ENCODE results near the gene GPR33. TPM values are rescaled to one million over a fixed set of nuclear protein-coding genes. Genes with fewer than 3 reads are reported as not detected.

The GPR33 gene
- total and polyA plus RNA-seq, 4 donors: not detected

- H3K27me3 ChIP-seq (ENCODE audit: control insufficient read depth in 3 of 3, insufficient read depth in 3 of 3, low read length in 2 of 3): no peaks in the 10 kb centered on the region
- H3K9me3 ChIP-seq (ENCODE audit: control insufficient read depth in 4 of 4, insufficient read depth in 3 of 4, low read length in 3 of 4): no peaks in the 10 kb centered on the region
- H3K36me3 ChIP-seq (ENCODE audit: control insufficient read depth in 4 of 4, insufficient read depth in 4 of 4, low read length in 4 of 4): no peaks in the 10 kb centered on the region
- no peak overlapping the region for H3K4me3 ChIP-seq
- TF ChIP-seq, protein P1, sequence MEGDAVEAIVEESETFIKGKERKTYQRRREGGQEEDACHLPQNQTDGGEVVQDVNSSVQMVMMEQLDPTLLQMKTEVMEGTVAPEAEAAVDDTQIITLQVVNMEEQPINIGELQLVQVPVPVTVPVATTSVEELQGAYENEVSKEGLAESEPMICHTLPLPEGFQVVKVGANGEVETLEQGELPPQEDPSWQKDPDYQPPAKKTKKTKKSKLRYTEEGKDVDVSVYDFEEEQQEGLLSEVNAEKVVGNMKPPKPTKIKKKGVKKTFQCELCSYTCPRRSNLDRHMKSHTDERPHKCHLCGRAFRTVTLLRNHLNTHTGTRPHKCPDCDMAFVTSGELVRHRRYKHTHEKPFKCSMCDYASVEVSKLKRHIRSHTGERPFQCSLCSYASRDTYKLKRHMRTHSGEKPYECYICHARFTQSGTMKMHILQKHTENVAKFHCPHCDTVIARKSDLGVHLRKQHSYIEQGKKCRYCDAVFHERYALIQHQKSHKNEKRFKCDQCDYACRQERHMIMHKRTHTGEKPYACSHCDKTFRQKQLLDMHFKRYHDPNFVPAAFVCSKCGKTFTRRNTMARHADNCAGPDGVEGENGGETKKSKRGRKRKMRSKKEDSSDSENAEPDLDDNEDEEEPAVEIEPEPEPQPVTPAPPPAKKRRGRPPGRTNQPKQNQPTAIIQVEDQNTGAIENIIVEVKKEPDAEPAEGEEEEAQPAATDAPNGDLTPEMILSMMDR (IDR thresholded peaks at IDR 0.05; ENCODE audit: control extremely low read depth, extremely low read depth): no peak
- DNase-seq: no peak
- H3K27ac ChIP-seq (ENCODE audit: low read depth in 1 of 2, low read length in 1 of 2): no peak overlapping the region
- 84 to 87% methylated on average over 4 of the region's 4 CpGs for WGBS, 2 donors
- no peak for ATAC-seq (ENCODE audit: insufficient read depth, low FRiP score)
- H3K9ac ChIP-seq (ENCODE audit: insufficient read depth in 1 of 2, low read length in 2 of 2): no peak overlapping the region
- no peaks in the 10 kb centered on the region for H3K4me1 ChIP-seq (ENCODE audit: control insufficient read depth in 5 of 5, insufficient read depth in 5 of 5, low read length in 5 of 5)
Observed at GRCh38 chr14:31480156-31480555, 7.7 kb downstream of the GPR33 start.

GRCh38 chr14:31479027-31479426 is 8.8 kb downstream of the GPR33 start:
- WGBS, 2 donors: 81 to 93% methylated on average over 3 of the region's 3 CpGs

DNA sequence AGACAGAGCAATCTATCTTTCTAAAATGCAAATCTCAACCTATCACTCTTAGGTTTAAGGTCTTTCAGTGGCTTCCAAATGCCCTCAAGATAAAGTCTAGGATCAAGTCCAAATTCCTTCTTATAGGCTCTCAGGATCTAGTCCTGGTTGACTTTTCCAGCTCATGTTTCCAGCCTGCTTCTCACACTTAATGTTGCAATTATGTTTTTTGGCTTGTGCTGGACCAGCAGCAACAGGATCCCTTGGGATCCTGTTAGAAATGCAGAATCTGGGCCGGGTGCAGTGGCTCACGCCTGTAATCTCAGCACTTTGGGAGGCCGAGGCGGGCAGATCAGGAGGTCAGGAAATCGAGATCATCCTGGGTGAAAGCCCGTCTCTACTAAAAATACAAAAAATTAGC is 10.6 kb downstream of the GPR33 start:
- no peaks in the 10 kb centered on the region for H3K4me1 ChIP-seq (ENCODE audit: control insufficient read depth in 5 of 5, insufficient read depth in 5 of 5, low read length in 5 of 5)

More at GRCh38 chr14:31479027-31479426, 8.8 kb downstream of the GPR33 start:
- TF ChIP-seq, protein P1 (IDR thresholded peaks at IDR 0.05; ENCODE audit: control extremely low read depth, extremely low read depth): no peak
- H3K9me3 ChIP-seq (ENCODE audit: control insufficient read depth in 4 of 4, insufficient read depth in 3 of 4, low read length in 3 of 4): no peaks in the 10 kb centered on the region
- H3K27me3 ChIP-seq (ENCODE audit: control insufficient read depth in 3 of 3, insufficient read depth in 3 of 3, low read length in 2 of 3): no peaks in the 10 kb centered on the region
- no peaks in the 10 kb centered on the region for H3K4me1 ChIP-seq (ENCODE audit: control insufficient read depth in 5 of 5, insufficient read depth in 5 of 5, low read length in 5 of 5)
- no peak for DNase-seq
- ATAC-seq (ENCODE audit: insufficient read depth, low FRiP score): no peak
- no peaks in the 10 kb centered on the region for H3K36me3 ChIP-seq (ENCODE audit: control insufficient read depth in 4 of 4, insufficient read depth in 4 of 4, low read length in 4 of 4)
- H3K27ac ChIP-seq (ENCODE audit: low read depth in 1 of 2, low read length in 1 of 2): no peak overlapping the region
- no peak overlapping the region for H3K9ac ChIP-seq (ENCODE audit: insufficient read depth in 1 of 2, low read length in 2 of 2)
- no peak overlapping the region for H3K4me3 ChIP-seq

More for the DNA sequence above, 10.6 kb downstream of the GPR33 start:
- Histone ChIP-seq H3K9ac (ENCODE audit: insufficient read depth in 1 of 2, low read length in 2 of 2) (no peak overlapping the region), H3K36me3 (ENCODE audit: control insufficient read depth in 4 of 4, insufficient read depth in 4 of 4, low read length in 4 of 4) (no peaks in the 10 kb centered on the region), H3K4me3 (no peak overlapping the region), H3K9me3 (ENCODE audit: control insufficient read depth in 4 of 4, insufficient read depth in 3 of 4, low read length in 3 of 4) (no peaks in the 10 kb centered on the region), H3K27me3 (ENCODE audit: control insufficient read depth in 3 of 3, insufficient read depth in 3 of 3, low read length in 2 of 3) (no peaks in the 10 kb centered on the region), H3K27ac (ENCODE audit: low read depth in 1 of 2, low read length in 1 of 2) (no peak overlapping the region)
- no peak for ATAC-seq (ENCODE audit: insufficient read depth, low FRiP score)
- WGBS, 2 donors: 87 to 94% methylated on average over 6 of the region's 6 CpGs
- no peak for DNase-seq
- TF ChIP-seq, protein P1 (IDR thresholded peaks at IDR 0.05; ENCODE audit: control extremely low read depth, extremely low read depth): no peak
